Raji (cell line): ENCODE results near the gene DDX50.
A peak's percentile ranks its signal among the peaks of the same experiment; 100 is the strongest.

Experiments used
- POLR2A ChIP-seq: IDR thresholded peaks from 2 replicates; pipeline ENCODE4 v1.6.1; 2011; ENCODE audit warnings: low read depth, low read length, control low read depth; ENCODE audit not compliant: insufficient read depth

Gene DDX50

DNA sequence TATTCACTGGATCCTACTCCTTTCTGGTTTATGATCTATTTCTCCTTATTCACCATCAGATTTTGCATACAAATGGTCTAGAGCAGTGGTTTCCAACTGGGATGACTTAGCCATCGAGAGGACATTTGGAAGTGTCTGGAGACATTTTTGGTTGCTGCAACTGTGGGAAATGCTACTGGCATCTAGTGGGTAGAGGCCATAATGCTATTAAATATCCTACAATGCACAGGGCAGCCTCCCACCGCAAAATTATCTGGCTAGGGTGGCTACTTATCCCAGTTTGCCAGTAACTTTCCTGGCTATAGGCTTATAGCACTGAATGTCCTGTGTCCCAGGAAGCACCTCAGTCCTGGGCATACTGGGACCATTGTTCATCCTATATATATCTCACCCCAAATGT, 21.5 kb upstream of the DDX50 start:
- no peak for TF ChIP-seq POLR2A

DNA sequence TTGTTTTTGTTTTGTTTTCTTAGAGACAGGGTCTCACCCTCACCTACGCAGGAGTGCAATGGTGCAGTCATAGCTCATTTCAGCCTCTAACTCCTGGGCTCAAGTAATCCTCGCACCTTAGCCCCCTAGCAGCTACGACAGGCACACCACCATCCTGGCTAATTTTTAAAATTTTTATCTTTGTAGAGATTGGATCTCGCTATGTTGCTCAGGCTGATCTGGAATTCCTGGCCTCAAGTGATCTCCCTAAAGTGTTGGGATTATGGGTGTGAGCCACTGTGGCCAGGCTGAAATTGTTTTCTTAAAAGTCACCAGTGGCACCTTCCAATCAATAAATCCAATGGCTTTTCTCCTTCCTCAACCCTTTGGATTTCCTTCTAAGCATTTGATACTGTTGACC, 20.9 kb upstream of the DDX50 start:
- TF ChIP-seq POLR2A: no peak

DNA sequence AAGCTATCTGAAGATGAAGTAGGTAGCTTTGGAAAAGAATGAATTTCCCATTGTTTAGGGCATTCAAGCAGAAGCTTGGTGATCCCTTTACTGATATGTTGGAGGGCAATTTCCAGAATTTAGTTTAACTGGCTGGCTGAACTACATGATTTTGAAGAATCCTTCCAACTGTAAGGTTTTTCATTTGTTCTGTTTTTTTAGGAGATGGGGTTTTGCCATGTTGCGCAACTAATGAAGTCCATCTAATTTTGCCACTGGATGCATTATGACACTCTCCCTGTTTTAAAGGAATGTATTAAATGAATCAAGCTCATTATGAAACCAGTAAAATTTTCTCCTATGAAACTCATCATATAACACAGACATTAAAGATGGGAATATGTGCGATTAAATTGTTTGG, 6.1 kb upstream of the DDX50 start:
- TF ChIP-seq POLR2A: no peak

DNA sequence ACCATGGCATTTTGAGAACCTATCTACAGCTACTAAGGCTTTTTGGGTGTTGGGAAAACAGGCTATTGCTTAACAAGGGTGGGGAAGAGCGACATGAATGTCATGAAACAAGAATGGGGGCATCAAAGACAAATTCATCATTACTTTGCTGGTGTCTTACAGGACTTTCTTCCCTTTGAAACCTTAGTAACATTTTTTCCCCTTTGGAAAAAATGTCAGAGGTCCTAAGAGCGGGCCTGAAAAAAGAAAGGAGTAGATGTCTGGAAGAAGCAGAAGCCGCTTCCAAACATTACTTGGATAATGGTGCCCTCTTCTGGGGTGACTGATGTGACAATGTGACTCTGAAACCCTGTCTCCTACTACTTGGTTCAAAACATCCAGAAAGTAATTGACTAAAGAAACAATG, 3.8 kb upstream of the DDX50 start:
- no peak for TF ChIP-seq POLR2A

DNA sequence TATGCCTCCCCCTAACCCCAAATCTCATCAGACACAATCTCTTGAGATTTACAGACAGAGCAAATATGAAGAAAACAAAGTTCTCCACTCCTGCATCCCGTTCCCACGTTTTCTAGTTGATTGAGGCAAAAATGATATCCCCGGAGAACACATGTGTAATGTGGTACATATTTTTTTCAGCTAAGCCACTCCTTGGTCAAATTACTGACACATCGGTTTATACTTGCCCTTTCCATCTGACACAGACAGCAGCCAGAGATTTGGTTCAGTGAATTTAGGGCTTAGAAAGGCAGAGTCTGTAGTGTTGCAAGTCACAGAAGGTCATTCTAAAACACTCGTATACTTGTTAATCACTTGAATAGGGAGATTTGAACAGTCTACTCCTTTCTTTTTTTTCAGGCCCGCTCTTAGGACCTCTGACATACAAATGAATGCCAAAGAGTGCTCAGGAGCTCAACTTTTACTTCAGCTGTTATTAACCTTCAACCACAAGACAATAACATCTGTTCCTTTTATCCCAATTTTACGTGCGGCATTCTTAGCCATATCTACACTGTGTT, 1.8 kb upstream of the DDX50 start:
- no peak for TF ChIP-seq POLR2A

DNA sequence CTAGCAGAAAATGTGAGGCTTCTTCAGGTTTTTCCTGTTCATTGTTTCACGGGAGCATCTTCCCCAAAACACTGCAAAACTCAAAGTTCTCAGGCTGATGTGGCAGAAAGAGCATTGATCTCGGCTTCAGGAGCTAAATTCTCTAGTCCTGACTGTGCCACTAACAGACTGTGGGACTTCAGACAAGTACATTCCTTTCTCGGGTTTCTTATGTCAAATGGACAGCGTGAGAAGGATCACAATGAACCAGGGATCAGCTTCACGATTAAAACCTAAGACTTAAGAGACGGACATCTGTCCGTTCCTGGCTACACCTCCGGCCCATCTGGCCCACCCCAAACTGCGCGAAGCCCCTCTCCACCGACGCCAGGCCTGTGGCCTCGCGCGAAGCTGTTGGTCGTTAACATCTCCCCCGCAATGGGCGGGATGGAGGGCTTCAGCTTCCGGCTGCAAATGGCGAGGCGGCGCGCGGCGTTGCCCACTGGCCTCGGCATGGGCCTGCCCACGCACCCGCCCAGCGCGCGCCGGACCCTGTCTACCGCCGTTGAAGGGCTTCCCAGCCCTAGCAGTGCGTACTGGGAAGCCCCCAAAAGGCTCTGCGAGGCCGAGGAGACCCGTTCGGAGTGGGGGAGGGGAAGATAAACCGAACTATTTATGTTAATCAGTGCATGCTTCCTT, 549 bp upstream of the DDX50 start:
- TF ChIP-seq POLR2A: no peak

DNA sequence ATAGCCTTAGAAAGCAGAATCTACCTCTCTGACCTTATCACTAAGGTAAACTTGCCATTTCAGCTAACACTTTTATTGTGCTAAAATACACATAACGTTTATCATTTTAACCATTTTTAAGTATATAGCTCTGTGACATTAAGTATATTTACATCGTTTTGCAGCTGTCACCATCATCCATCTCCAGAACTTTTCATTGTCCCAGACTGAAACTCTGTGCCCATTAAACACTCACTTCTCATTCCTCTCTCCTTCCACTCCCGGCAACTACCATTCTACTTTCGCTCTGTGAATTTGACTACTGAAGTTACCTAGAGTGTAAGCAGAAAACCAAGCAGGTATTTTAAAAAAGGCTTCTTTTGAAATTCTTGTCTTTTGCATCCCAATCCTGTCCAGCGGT, 1.3 kb downstream of the DDX50 start:
- TF ChIP-seq POLR2A: no peak

DNA sequence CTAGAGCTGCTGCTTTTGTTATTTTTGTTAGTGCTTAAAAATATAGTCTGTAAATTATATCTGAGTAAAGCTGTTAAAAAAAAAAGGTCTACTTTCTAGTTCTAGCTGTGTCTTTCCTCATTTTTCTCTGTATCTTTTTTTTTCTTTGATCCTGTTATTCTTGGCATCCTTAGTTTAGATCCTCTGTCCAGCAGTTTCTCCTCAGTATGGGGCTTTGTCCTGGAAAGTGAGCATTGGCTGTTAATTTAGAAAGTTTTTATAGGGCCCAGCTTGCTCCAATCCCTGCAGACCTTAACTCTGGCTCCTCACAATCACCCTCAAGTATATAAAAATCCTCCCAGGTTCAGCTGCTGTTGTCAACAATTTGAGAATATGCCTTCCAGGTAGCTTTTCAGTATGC, 23.5 kb downstream of the DDX50 start:
- TF ChIP-seq POLR2A: no peak

DNA sequence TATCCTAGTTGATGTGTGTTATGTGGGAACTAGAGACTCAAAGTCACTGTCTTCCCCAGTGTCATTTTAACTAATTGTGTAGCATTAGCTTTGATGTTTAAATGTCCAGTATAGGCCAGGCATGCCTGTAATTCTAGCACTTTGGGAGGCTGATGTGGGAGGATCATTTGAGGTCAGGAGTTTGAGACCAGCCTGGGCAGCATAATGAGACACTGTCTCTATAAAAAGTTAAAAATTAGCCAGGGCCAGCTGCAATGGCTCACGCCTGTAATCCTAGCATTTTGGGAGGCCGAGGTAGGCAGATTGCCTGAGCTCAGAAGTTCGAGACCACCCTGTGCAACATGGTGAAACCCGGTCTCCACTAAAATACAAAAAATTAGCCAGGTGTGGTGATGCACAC, 24.4 kb downstream of the DDX50 start:
- TF ChIP-seq POLR2A: no peak

DNA sequence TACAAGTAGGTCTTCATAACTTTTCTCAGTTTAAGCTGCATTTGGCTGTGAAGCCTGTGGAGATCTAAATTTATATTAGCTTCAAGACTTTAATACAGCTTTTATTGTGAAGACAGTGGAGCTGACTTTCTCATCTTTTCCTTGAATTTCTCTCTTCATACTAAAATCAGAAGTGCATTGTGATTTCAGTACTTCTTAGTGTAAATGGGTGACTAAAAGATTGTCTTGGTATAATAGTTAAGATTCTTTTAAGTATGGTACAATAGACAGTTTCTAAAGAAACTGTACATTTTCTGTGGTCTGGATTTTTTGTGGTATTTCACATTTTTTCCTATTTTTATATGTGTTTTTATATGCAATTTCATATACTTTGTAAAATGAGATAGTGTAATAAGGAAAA, 33.9 kb downstream of the DDX50 start:
- TF ChIP-seq POLR2A: no peak

DNA sequence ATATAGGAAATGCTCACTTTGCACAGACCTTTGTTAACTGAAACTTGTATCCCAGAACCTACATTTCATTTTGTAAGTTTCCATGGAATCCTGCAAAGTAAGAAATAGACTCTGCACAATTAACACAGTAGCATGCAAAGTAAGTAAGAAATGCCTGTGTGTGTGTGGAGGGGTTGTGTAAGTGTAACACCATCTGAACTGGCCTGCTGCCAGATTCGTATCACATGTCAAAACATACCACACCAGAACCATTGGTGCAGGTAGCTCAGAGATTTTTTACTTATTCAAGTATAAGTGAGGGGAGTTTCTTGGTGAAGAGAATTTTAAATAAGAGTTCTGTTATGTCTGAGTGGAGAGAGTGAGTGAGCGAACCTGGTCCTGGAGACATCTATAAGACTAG, 37.0 kb downstream of the DDX50 start:
- TF ChIP-seq POLR2A: no peak

DNA sequence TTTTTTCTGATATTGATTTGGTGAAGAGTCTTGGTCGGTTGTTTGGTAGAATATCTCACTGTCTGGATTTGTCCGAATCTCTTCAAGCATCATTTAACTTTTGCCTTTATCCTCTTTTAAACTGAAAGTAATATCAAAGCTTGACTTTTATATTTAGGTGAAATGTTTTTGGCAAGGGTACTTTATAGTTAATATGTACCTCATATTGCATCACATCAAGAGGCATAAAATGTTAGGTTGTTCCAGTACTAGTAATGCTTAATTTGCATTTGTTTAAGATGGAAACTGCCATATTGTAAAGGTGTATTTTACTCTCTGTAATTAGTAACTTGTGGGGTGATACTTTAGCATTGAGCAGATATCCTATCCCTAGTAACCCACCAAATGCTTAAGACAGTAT, 37.8 kb downstream of the DDX50 start:
- no peak for TF ChIP-seq POLR2A

DNA sequence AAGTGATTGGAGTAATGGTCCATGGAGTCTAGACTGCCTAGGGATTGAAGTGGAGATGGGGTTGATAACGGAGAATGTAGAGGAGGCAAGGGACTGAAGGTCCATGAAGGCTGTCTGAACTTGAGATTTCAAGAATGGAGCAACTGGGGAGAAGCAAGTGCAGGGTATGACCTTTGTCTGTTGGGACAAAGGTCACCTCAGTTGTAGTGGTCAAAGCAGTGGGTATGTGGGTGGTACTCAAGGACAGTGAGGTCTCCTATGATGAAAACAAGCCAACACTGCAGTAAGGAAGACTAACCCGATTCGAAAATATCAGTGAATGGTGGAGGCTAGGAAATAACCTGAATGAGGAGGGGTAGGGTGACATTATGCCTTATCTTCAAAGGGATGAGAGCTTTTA, 49.5 kb downstream of the DDX50 start:
- no peak for TF ChIP-seq POLR2A

DNA sequence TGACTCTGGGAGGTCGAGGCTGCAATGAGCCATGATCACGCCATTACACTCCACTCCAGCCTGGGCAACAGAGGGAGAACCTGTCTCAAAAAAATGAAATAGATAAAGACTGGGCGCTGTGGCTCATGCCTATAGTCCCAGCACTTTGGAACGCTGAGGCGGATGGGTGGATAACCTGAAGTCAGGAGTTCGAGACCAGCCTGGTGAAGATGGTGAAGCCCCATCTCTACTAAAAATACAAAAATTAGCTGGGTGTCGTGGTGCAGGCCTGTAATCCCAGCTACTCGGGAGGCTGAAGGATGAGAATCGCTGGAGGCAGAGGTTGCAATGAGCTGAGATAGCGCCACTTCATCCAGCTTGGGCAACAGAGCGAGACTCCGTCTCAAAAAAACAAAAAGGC, 53.8 kb downstream of the DDX50 start:
- TF ChIP-seq POLR2A: no peak

DNA sequence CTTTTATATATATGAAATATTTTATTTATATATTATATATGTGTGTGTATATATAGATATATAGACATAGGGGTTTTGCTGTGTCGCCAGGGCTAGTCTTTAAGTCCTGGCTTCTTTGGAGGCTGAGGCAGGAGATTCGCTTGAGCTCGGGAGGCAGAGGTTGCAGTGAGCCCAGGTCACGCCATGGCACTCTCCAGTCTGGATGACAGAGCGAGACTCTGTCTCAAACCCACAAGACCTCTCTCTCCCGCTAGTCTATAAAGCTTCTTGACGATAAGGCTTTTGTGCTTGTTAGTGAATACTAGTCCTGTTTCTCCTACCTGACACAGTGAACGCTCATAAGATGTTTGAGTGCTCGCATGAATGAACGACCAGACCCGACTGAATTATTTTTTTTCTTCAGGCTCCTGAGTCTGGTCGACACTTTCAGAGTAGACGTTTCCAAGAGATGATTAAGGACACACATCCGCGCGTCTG, 54.3 kb downstream of the DDX50 start:
- no peak for TF ChIP-seq POLR2A

DNA sequence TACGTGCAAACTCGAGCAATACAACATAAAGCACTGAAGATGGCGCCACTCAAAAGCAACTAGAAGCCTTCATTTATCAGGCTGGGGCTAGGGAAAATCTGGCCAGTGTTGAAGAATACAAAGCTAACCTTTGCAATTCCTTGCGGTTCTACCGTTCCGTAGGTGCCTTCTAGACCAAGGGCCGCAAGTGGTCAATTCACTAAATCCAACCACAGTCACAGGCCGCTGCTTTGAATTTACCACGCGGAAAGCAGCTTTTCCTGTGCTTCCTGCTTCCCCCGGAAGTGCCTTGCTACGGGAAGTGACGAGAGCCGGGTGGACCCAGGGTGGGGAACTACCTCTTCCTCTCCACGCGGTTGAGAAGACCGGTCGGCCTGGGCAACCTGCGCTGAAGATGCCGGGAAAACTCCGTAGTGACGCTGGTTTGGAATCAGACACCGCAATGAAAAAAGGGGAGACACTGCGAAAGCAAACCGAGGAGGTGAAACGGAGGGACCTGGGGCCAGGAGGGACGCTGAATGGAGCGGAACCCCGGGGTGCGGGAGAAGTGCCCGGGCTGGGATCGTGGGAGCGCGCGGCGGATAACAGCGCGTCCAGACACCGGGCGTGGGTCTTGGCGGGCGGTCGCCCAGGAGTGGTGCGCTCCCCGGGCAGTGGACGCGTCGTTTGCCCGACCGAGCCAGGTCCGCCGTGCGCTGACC, 54.9 kb downstream of the DDX50 start, which contains the start of gene DDX21:
TSS of gene DDX21 (plus strand) at position 339 of the 701 bp plus-strand sequence. CDS start at position 395, 56 bp downstream.
- peak; percentile 94 for TF ChIP-seq POLR2A
